GM21423 (cell line): Measurements from ENCODE around the gene ADH5.
A peak's percentile ranks its signal among the peaks of the same experiment; 100 is the strongest.
"Not testable (repeated sequence)": the region's sequence is repeated elsewhere in the genome, so short reads cannot be mapped to it uniquely, and the experiment has no call there.

Experiments
- ATAC-seq: cut with Tn5 transposase; IDR thresholded peaks from one replicate; pipeline ENCODE4 v1.9.1; 2021; ENCODE audit warnings: mild to moderate bottlenecking, moderate library complexity; ENCODE audit not compliant: unreplicated experiment

The ADH5 gene

GRCh38 chr4:99088481-99089365 is at the start of gene ADH5:
TSS of gene ADH5 (minus strand) at chr4:99088788. CDS start at chr4:99088700, 88 bp downstream.
- ATAC-seq = peak; percentile 91

DNA sequence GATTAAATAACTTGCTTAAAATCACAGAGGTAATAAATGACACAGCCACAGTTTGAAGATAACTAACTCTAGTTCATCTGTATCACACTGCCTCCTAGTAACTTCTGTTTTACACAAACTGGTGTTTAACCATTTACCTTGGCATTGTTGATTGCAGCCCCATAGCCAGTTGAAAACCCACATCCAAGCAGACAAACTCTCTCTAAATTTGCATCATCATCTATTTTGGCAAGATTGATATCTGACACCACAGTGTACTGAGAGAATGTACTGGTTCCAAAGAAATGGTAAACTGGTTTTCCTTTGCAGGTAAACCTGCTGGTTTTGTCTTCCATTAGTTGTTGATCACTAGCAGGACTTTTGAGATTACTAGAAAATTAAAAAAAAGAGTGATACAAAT is 47.7 kb upstream of the ADH5 start:
- no peak for ATAC-seq

- ATAC-seq = no peak
Observed at GRCh38 chr4:99135541-99136162, 47.1 kb upstream of the ADH5 start.

DNA sequence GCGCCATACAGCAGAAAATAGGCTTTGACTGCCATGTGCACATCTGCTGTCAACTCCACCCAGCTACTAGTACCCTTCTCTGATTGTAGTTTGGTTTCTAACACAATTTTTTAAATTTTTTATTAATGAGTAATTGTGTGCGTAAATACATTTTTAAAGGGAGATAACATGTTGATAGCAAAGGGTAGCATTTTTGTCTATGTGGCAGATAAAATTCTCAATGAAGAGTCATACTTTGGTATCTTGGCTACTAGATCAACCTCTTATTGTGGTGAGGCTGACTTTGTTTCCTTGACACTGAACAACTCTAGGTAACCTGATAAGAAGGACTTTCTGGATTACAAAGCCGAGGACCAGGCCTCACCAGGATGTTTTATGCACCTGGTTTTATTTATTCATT is 46.0 kb upstream of the ADH5 start:
- ATAC-seq = no peak

- no peak for ATAC-seq
Observed at GRCh38 chr4:99131378-99131777, 42.8 kb upstream of the ADH5 start.

GRCh38 chr4:99126376-99126775 is 37.8 kb upstream of the ADH5 start:
- no peak for ATAC-seq

GRCh38 chr4:99121008-99121407 is 32.4 kb upstream of the ADH5 start:
- no peak for ATAC-seq

- ATAC-seq = no peak
Observed at GRCh38 chr4:99120501-99120900, 31.9 kb upstream of the ADH5 start.

GRCh38 chr4:99117876-99118693 is 29.5 kb upstream of the ADH5 start:
- ATAC-seq = no peak

DNA sequence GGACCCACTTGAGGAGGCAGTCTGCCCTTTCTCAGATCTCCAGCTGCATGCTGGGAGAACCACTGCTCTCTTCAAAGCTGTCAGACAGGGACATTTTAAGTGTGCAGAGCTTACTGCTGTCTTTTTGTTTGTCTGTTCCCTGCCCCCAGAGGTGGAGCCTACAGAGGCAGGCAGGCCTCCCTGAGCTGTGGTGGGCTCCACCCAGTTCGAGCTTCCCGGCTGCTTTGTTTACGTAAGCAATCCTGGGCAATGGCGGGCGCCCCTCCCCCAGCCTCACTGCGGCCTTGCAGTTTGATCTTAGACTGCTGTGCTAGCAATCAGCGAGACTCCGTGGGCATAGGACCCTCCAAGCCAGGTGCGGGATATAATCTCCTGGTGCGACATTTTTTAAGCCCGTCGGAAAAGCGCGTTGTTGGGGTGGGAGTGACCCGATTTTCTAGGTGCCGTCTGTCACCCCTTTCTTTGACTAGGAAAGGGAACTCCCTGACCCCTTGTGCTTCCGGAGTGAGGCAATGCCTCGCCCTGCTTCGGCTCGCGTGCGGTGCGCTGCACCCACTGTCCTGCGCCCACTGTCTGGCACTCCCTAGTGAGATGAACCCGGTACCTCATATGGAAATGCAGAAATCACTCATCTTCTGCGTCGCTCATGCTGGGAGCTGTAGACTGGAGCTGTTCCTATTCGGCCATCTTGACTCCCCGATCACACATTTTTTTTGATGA is 28.7 kb upstream of the ADH5 start:
- ATAC-seq = not testable (repeated sequence)

GRCh38 chr4:99109286-99109685 is 20.7 kb upstream of the ADH5 start:
- ATAC-seq = not testable (repeated sequence)

DNA sequence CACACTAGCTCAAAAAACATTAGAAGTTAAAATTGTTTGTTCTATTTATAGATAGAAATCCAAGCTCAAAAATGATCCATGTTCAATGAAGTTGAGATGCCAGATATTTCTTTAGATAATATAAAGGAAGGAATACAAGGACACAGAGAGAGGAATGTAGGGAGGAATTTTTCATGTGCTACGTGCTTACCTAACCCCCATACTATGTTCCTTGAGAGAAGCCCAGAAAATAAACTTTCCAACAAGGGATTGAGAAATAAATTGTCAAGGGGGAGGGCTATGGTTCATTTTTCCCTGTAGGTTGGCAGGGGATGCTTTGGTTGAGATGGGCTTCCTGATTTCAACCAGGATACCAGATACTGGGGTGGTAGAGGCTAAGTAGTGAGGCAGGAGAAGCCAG is 15.6 kb upstream of the ADH5 start:
- ATAC-seq = no peak

GRCh38 chr4:99103166-99103565 is 14.6 kb upstream of the ADH5 start:
- no peak for ATAC-seq

GRCh38 chr4:99102634-99103033 is 14.0 kb upstream of the ADH5 start:
- no peak for ATAC-seq

- no peak for ATAC-seq
Observed at GRCh38 chr4:99100876-99101275, 12.3 kb upstream of the ADH5 start.

GRCh38 chr4:99099814-99100213 is 11.2 kb upstream of the ADH5 start:
- ATAC-seq = not testable (repeated sequence)

GRCh38 chr4:99099311-99099710 is 10.7 kb upstream of the ADH5 start:
- ATAC-seq = no peak

DNA sequence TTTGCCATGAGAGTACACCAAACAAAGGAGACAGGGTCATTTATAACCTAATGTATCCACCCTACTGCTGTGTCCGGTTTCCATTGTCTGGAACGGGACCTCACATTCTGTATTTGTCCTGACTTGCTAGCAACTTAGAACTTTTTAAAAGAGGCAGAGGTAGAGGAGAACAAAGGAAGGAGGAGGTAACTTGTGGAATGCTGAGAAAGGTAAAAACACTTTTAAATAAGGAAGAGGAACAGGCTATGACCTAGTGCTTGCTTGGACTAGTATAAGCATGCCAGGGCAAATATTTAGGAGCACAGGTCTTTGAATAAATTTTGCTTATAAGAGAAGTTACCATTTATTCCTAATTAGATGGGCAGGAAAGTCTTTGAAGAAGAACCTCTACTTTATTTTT is 3.3 kb upstream of the ADH5 start:
- not testable (repeated sequence) for ATAC-seq

DNA sequence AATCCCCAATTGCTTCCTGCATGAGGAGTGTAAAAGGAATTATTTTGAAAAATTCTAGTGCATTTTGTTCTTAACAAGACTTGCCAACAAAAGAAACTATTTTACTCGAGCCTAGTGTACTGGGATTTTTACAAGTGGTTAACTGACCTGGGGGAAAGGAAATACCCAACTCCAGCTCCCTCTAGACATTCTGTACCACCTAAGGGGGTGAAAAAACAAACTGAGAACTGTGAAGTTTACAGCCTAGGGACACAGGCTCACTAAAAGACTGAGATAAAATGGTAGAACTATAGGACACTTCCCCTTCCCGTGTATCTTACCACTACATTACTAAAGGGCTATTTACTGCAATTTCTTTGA is 2.6 kb upstream of the ADH5 start:
- no peak for ATAC-seq

DNA sequence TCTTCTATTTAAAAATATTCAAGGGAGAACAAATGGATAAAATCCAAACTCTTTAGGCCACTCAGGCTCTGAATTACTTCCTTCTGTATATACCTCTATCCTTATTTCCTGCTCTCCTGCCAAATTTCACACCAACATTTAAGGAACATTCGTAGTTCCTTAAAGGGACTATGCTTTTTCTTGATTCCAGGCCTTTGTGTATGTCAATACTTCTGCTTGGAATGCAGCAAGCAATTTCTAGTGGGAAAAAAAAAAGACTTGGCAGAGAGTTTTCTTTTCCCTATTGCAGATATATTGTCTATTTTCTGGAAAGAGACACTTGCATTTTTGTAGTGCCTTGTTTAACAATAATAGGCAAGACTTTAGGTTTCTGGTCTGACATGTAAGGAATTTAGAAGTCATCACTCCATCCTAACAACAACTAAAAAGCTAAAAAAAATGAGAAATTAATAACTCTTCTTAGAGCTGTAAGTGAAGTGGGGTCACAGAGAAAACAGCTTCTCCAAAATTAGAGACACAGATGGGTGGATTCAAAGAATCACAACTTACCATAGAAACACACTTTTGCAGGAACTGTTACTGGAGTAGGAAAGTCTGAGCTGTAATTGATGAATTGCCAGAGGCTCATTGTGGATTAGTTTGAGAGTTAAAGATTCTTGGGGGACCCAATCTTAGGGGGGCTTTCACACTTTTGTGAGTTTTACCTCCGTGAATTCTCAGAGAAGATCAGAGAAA is 2.1 kb upstream of the ADH5 start:
- no peak for ATAC-seq
